GM21447 (cell line): Measurements from ENCODE around the gene LPCAT1.
"Not testable (repeated sequence)": the region's sequence is repeated elsewhere in the genome, so short reads cannot be mapped to it uniquely, and the experiment has no call there.

Experiments used
- ATAC-seq: cut with Tn5 transposase; IDR thresholded peaks from one replicate; pipeline ENCODE4 v1.9.1; 2021; ENCODE audit not compliant: unreplicated experiment

Gene LPCAT1

GRCh38 chr5:1510151-1510561 is 13.6 kb downstream of the LPCAT1 start:
- ATAC-seq = no peak

DNA sequence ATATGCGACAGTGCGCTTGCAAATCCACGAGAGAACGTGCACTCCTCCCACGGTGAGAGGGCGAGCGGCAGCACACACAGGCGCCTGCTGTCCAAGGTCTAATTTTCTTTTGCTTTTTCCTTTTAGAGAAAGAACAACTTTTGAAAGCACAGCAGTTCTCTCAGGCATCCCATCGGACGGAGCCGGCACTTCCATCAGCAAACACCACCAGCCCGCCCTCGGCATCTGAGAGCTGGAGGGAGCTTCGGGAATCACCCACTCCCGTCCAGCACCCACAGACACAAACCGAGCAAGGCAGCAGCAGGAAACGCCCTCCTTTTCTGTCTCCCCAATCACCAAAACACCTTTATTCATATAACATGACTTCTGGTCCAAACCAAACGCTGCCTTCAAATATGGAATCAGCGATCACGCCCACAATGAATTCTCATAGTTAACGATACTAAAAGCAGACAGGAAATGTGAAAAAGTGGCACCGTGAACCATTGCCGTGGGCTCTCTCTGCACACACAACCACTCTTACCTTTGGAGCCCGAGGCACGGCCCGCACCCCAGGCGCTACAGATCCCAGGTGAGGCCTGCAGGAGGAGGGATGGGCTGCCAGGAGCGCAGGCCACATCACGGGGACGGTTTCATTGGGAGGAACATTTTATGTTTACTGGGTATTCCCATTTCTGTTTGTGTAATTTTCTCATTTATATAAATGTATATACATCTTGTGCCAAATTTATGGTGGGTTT is 14.2 kb downstream of the LPCAT1 start:
- no peak for ATAC-seq

DNA sequence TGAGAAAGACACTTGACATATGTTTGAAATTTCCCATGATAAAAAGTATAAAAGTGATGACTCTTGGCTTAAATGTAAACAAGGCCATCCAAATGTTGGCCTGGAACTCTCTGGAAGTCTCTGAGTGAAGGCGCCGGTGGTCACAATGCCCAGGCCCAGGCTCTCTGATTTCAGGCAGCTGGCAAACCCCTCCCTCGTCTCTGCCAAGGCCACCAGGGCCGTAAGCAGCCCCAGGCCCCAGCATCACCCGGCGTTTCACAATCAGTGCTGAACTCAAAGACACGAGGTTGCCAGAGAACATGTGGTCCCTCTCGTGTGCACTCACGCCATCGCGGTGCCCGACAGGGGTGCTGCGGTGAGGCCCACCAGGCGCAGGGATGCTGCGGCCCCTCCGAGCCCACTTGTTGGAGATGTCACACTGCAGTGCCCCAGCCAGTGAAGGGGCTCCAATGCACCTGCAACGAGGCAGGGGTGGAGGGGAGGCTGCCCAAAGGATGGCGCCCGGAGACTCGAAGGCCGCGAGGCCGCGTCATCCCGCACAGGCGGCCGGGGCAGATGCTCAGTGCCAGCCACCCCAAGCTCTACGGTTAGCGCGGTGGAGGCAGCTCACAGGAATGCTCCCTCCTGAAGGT is 15.0 kb downstream of the LPCAT1 start:
- no peak for ATAC-seq

DNA sequence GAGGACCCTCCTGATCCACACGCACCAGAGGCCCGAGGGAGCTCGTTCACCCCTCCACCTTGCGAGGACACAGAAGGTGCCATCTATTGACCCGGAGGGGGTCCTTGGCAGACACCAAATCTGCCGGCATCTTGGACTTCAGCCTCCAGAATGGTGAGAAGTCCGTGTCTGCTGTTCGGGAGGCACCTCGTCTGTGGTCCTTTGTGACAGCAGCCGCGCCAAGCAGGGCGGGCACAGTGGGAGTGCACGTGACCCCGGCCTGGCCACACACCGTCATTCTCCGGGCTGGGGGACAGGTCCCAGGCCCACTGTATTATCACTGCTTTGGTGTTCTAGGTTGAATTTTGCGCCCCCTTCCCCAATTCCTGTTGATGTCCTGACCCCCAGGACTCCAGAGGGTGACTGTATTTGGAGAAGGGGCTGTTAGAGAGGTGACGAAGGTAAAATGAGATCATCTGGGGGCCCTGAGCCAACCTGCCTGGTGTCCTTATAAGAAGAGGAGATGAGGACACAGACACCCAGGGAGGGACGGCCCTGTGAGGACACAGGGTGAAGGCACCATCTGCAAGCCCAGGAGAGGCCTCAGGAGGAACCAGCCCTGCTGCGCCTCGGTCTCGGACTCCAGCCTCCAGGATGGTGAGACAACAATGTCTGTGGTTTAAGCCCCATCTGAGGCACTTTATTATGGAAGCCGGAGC is 15.7 kb downstream of the LPCAT1 start:
- ATAC-seq = no peak

DNA sequence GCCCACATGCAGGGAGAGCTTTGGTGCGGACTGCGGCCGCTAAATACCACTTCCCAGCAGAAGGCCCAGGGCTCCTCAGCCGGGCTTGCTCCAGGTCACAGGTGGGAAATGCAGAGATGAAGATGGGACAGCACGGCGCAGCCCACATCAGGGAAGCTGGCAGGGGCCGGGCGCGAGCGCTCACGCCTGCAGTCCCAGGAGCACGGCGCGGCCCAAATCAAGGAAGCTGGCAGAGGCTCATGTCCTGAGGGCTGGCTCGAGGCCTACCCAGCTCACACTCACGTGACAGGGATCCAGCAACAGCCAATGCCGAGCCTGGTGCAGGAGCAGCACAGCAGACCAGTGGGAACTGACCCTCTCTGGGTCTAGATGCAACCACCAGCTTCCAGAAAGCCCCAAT is 16.3 kb downstream of the LPCAT1 start:
- ATAC-seq = no peak

DNA sequence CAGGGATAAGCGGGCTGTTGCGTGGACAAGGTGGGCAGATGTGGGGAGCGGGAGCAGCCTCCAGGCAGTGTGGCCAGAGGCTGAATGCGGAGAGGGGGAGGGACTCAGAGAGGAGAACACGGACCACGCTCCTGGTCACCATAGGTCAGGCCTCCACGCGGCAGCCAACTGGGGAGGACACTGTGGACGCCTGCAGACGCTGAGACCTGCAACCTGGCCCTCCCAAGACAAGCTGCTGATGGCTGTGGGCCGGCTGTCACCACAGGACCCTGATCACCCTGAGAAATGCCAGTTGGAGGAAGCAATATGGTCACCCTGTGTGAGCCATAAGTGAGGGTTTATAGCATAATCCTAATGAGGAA is 16.8 kb downstream of the LPCAT1 start:
- ATAC-seq = no peak

DNA sequence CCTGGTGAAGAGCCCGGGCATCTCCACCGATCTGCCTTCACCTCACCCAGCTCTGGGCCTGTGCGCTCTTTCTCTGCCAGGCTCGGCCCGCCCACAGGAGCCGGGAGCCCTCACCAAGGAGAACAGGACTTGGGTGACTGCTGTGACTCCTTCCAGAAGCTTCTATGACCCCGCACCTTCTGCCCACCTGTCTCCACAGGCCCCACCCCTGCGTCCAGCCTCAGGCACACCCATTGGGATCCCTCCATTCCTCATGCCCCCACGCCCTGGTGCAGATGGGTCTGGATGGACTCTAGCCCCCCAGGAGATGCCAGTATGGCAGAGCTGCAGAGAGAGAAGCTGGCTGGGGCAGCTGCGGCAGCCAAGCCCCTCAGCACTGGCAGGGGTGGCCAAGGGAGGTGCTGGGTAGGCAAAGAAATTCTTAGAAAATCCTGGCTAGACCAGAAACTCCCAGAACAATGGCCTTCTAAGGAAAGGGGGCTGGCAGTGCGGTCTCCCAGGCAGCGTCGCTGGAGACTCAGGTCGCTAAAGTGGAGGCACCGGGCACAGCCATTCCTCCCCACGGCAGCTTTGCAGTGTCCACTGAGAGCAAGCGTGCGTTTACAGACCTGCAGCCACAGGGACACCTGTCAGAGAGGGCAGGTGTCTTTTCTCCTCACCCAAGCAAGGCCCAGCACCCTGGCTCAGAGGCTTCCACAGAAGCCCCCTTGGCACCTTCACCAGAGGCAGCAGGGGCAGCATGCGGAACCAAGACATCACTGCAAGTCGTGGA is 17.3 kb downstream of the LPCAT1 start:
- no peak for ATAC-seq

DNA sequence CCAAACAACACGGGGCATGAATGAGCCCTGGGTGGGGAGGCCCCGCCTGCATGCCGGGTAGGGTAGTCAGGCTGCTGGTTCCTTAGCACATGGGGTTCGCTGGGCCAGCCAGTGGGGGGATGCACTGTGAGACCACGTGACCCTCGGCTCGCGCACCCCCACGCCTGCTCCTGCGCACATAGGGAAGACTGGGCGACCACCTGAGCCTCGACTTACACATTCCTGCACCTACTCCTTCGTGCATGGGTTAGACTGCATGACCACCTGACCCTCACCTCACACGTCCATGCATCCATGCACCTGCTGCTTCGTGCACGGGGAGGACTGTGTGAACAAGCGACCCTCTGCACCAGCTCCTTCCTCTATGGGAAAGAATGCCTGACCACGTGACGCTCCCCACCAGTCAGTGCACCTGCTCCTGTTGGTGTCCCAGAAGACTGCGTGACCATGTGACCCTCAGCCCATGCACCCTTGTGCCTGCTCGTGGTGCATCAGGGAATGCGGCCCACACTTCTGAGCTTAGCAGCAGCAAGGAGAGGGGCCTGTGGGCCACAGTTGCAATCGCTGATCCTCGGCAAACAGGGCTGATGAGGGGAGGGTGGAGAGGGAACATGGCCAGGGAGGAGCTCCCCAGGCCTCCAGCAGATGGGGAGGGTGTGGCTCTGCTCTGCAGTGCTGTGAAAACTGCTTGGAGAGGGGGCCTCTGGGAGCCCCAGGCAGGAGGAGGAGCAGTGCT is 18.1 kb downstream of the LPCAT1 start:
- no peak for ATAC-seq

- not testable (repeated sequence) for ATAC-seq
Measured at GRCh38 chr5:1505089-1505488, 18.7 kb downstream of the LPCAT1 start.

DNA sequence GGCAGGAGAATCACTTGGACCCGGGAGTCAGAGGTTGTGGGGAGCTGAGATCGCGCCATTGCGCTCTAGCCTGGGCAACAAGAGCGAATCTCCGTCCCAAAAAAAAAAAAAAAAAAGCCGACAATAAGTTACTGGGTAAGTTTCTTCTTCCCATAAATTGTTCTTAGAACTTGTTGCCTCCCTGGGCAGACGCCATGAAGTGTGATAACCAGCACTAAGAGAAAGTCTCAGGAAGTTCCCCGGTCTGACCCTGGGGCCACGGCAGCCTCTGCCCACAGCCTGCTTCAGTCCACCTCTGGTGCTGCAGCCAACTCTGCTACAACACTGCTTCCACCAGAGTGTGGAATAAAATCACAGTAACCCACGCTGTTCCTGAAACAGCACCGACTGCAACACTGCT is 19.1 kb downstream of the LPCAT1 start:
- ATAC-seq = no peak

DNA sequence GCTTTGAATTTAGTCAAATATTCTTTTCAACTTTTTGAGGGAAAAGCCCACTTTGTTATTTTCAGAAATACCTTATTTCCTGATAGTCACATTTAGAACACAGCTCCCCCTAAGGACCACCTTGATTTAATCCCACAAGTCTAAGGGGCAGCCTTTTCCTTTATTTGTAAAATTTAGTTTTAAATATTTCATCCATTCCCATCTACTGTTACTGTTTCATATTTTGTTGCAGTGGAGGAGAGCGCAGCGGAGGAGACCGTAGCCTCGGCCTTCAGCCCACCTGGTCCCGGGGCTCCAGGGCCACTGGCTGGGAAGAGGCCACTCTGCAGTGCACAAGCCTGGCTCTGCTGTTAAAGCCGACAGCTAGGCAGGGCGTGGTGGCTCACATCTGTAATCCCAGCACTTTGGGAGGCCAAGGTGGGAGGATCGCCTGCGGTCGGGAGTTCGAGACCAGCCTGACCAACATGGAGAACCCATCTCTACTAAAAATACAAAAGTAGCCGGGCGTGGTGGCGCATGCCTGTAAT is 19.6 kb downstream of the LPCAT1 start:
- ATAC-seq = no peak

DNA sequence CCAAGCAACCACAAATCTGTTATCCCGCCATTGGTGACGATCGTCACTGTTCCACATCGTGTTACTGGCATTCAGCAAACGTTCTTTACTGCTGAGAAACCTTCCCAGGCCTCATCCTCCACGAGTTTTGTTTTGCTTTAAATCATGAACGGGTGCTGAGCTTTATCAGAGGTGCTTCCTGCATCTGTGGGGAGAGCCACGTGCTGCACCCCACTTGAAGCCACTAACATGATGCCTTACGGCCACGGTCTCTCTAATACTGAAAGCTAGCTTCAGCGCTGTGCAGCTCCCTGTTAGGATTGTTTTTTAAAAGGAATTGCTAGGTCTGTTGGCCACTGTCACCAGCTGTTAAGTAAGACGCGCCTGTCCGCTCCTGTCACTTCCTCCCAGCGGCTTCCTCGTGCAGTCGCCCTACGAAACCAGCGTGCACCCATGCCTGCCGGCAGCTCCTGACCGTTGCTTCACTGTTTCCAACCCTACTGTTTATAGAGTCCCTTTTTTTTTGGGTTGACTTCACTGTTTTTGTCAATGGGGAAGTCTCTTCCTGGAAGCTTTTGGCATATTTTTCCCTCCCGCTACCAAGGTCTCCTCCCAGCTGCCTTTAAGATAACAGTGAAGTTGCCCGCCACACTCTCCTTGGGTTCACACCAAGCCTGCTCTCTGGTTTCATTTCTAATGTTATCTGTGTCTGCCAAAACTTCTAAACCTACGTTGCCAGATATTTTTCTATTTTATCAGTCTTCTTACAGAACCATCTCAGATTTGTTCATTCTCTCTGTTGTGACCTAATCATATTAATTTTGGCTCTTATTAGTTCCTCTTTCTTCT is 20.3 kb downstream of the LPCAT1 start:
- peak; percentile 27 for ATAC-seq

DNA sequence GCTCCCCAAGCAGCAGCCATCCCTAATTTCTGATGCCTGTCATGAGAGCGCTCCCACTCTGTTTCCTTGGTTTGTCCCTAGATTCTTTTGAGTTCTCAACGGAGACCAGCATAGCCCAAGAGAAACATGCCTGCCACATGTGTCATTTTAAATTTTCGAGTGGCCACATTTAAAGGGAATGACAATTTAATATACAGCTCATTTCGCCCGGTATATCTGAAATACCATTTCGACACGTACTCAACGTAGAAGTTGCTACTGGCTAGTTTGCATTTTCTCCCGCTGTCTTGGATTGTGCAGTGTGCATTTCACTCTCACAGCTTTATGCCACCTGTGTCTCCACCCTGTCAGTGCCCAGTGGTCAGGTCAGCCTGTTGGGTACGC is 21.0 kb downstream of the LPCAT1 start:
- ATAC-seq = no peak

GRCh38 chr5:1502046-1502736 is 21.6 kb downstream of the LPCAT1 start:
- ATAC-seq = no peak

GRCh38 chr5:1501372-1502045 is 22.3 kb downstream of the LPCAT1 start:
- no peak for ATAC-seq

DNA sequence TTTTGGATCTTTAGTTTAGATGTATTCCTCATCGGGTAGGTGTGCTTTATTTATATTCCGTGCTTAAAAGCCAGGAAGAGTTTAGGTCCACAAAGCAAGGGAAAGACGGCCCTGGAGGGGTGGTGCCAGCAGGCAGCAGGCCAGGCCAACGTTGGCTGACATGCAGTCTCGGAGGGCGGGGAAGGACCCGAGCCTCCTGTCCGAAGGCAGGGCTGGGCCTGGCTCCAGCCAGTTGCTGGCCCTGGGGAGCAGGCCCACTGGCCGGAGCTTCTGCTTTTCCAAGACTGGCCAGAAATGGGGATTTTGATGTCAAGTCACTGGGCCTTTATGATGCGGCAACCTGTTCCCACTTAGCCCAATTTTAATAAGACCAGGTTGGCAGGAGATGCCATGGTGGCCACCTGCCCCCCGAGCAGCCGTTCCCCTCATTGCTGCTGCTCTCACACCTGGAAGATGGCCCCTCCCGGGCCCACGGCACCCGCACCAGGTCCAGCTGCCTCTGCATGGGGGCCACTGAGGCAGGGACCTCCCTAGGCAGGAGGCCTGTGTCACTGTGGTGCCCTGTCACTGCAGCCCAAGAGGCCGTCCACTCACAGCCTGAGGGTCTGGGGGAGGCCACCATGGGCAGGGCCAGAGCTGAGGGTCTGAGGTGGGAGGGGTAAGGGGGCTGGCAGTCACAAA is 23.2 kb downstream of the LPCAT1 start:
- no peak for ATAC-seq

DNA sequence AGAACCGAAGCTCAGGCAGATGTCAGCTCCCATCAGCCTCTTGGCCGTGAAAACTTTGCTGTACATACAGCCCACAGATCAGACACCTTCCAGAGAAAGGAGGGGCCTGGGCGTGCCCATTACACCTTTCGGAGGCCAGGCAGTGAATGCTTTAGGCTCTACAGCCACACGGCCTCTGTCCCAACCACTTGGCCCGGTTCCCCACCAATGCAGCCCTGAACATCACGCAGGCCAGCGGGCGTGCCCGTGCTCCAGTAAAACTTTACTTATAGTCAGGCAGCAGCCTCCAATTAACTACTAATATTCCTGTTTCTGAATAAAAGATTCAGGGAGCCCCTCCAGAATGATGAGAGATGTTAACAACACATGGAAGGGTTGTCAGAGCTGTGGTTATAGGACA is 23.9 kb downstream of the LPCAT1 start:
- no peak for ATAC-seq
